ENCODE data around the gene LRP3.

Gene LRP3

GRCh38 chr19:33235269-33235995, 41.3 kb downstream of the LRP3 start:
- Histone ChIP-seq H3K9me3 (ENCODE audit: control insufficient read depth, low read length) (no peaks in the 10 kb centered on the region), H3K27ac (ENCODE audit: insufficient read depth, low read length, poor library complexity, severe bottlenecking) (no peak overlapping the region), H3K27me3 (replicated peaks; ENCODE audit: control insufficient read depth, insufficient read depth, low read length, poor library complexity, severe bottlenecking) (no peaks in the 10 kb centered on the region), H3K36me3 (ENCODE audit: control insufficient read depth, insufficient read depth, low read length) (no peaks in the 10 kb centered on the region), H3K4me3 (ENCODE audit: insufficient read depth, low read depth, low read length, poor library complexity, severe bottlenecking) (peak overlapping the region; percentile 53), H3K4me1 (ENCODE audit: control insufficient read depth, insufficient read depth, low read length, poor library complexity, severe bottlenecking) (peaks cover 3% of the 10 kb centered on the region)
- peak; percentile 54 to 70 (median 56) for DNase-seq

GRCh38 chr19:33235996-33236350, 41.8 kb downstream of the LRP3 start:
- H3K27me3 ChIP-seq (replicated peaks; ENCODE audit: control insufficient read depth, insufficient read depth, low read length, poor library complexity, severe bottlenecking): no peaks in the 10 kb centered on the region

GRCh38 chr19:33236696-33237390, 42.7 kb downstream of the LRP3 start:
- H3K27ac ChIP-seq (ENCODE audit: insufficient read depth, low read length, poor library complexity, severe bottlenecking): no peak overlapping the region
- H3K4me1 ChIP-seq (ENCODE audit: control insufficient read depth, insufficient read depth, low read length, poor library complexity, severe bottlenecking): peaks cover 7% of the 10 kb centered on the region
- no peaks in the 10 kb centered on the region for H3K36me3 ChIP-seq (ENCODE audit: control insufficient read depth, insufficient read depth, low read length)
- no peaks in the 10 kb centered on the region for H3K9me3 ChIP-seq (ENCODE audit: control insufficient read depth, low read length)
- no peak overlapping the region for H3K4me3 ChIP-seq (ENCODE audit: insufficient read depth, low read depth, low read length, poor library complexity, severe bottlenecking)
- DNase-seq: no peak
- no peaks in the 10 kb centered on the region for H3K27me3 ChIP-seq (replicated peaks; ENCODE audit: control insufficient read depth, insufficient read depth, low read length, poor library complexity, severe bottlenecking)

More at GRCh38 chr19:33235996-33236350, 41.8 kb downstream of the LRP3 start:
- no peak overlapping the region for H3K27ac ChIP-seq (ENCODE audit: insufficient read depth, low read length, poor library complexity, severe bottlenecking)
- DNase-seq: no peak
- H3K9me3 ChIP-seq (ENCODE audit: control insufficient read depth, low read length): no peaks in the 10 kb centered on the region
- no peaks in the 10 kb centered on the region for H3K36me3 ChIP-seq (ENCODE audit: control insufficient read depth, insufficient read depth, low read length)
- peaks cover 3% of the 10 kb centered on the region for H3K4me1 ChIP-seq (ENCODE audit: control insufficient read depth, insufficient read depth, low read length, poor library complexity, severe bottlenecking)
- peak overlapping the region; percentile 53 for H3K4me3 ChIP-seq (ENCODE audit: insufficient read depth, low read depth, low read length, poor library complexity, severe bottlenecking)

GRCh38 chr19:33238481-33239149, 44.5 kb downstream of the LRP3 start:
- peaks cover 7% of the 10 kb centered on the region for H3K4me1 ChIP-seq (ENCODE audit: control insufficient read depth, insufficient read depth, low read length, poor library complexity, severe bottlenecking)

GRCh38 chr19:33239223-33239975, 45.3 kb downstream of the LRP3 start:
- Histone ChIP-seq H3K9me3 (ENCODE audit: control insufficient read depth, low read length) (no peaks in the 10 kb centered on the region), H3K4me3 (ENCODE audit: insufficient read depth, low read depth, low read length, poor library complexity, severe bottlenecking) (no peak overlapping the region), H3K27ac (ENCODE audit: insufficient read depth, low read length, poor library complexity, severe bottlenecking) (no peak overlapping the region), H3K4me1 (ENCODE audit: control insufficient read depth, insufficient read depth, low read length, poor library complexity, severe bottlenecking) (peaks cover 7% of the 10 kb centered on the region), H3K27me3 (replicated peaks; ENCODE audit: control insufficient read depth, insufficient read depth, low read length, poor library complexity, severe bottlenecking) (no peaks in the 10 kb centered on the region), H3K36me3 (ENCODE audit: control insufficient read depth, insufficient read depth, low read length) (no peaks in the 10 kb centered on the region)
- no peak for DNase-seq

More at GRCh38 chr19:33238481-33239149, 44.5 kb downstream of the LRP3 start:
- no peaks in the 10 kb centered on the region for H3K9me3 ChIP-seq (ENCODE audit: control insufficient read depth, low read length)
- H3K36me3 ChIP-seq (ENCODE audit: control insufficient read depth, insufficient read depth, low read length): no peaks in the 10 kb centered on the region
- H3K27ac ChIP-seq (ENCODE audit: insufficient read depth, low read length, poor library complexity, severe bottlenecking): no peak overlapping the region
- no peak overlapping the region for H3K4me3 ChIP-seq (ENCODE audit: insufficient read depth, low read depth, low read length, poor library complexity, severe bottlenecking)
- no peaks in the 10 kb centered on the region for H3K27me3 ChIP-seq (replicated peaks; ENCODE audit: control insufficient read depth, insufficient read depth, low read length, poor library complexity, severe bottlenecking)
- DNase-seq: no peak

- H3K27ac ChIP-seq (ENCODE audit: insufficient read depth, low read length, poor library complexity, severe bottlenecking): no peak overlapping the region
- DNase-seq: no peak
- no peaks in the 10 kb centered on the region for H3K9me3 ChIP-seq (ENCODE audit: control insufficient read depth, low read length)
- peaks cover 7% of the 10 kb centered on the region for H3K4me1 ChIP-seq (ENCODE audit: control insufficient read depth, insufficient read depth, low read length, poor library complexity, severe bottlenecking)
- H3K36me3 ChIP-seq (ENCODE audit: control insufficient read depth, insufficient read depth, low read length): no peaks in the 10 kb centered on the region
- H3K27me3 ChIP-seq (replicated peaks; ENCODE audit: control insufficient read depth, insufficient read depth, low read length, poor library complexity, severe bottlenecking): no peaks in the 10 kb centered on the region
- H3K4me3 ChIP-seq (ENCODE audit: insufficient read depth, low read depth, low read length, poor library complexity, severe bottlenecking): no peak overlapping the region
Observed at GRCh38 chr19:33240181-33240771, 46.1 kb downstream of the LRP3 start.

GRCh38 chr19:33241091-33241529, 47.0 kb downstream of the LRP3 start:
- Histone ChIP-seq H3K4me1 (ENCODE audit: control insufficient read depth, insufficient read depth, low read length, poor library complexity, severe bottlenecking) (peaks cover 4% of the 10 kb centered on the region), H3K27me3 (replicated peaks; ENCODE audit: control insufficient read depth, insufficient read depth, low read length, poor library complexity, severe bottlenecking) (no peaks in the 10 kb centered on the region), H3K4me3 (ENCODE audit: insufficient read depth, low read depth, low read length, poor library complexity, severe bottlenecking) (no peak overlapping the region), H3K27ac (ENCODE audit: insufficient read depth, low read length, poor library complexity, severe bottlenecking) (no peak overlapping the region), H3K9me3 (ENCODE audit: control insufficient read depth, low read length) (no peaks in the 10 kb centered on the region), H3K36me3 (ENCODE audit: control insufficient read depth, insufficient read depth, low read length) (no peaks in the 10 kb centered on the region)
- DNase-seq: no peak

- Histone ChIP-seq H3K9me3 (ENCODE audit: control insufficient read depth, low read length) (no peaks in the 10 kb centered on the region), H3K27me3 (replicated peaks; ENCODE audit: control insufficient read depth, insufficient read depth, low read length, poor library complexity, severe bottlenecking) (no peaks in the 10 kb centered on the region), H3K4me1 (ENCODE audit: control insufficient read depth, insufficient read depth, low read length, poor library complexity, severe bottlenecking) (peaks cover 4% of the 10 kb centered on the region), H3K27ac (ENCODE audit: insufficient read depth, low read length, poor library complexity, severe bottlenecking) (no peak overlapping the region), H3K36me3 (ENCODE audit: control insufficient read depth, insufficient read depth, low read length) (no peaks in the 10 kb centered on the region), H3K4me3 (ENCODE audit: insufficient read depth, low read depth, low read length, poor library complexity, severe bottlenecking) (no peak overlapping the region)
- DNase-seq: no peak
Observed at GRCh38 chr19:33241530-33242101, 47.5 kb downstream of the LRP3 start.

- H3K36me3 ChIP-seq (ENCODE audit: control insufficient read depth, insufficient read depth, low read length): no peaks in the 10 kb centered on the region
- no peaks in the 10 kb centered on the region for H3K27me3 ChIP-seq (replicated peaks; ENCODE audit: control insufficient read depth, insufficient read depth, low read length, poor library complexity, severe bottlenecking)
- H3K27ac ChIP-seq (ENCODE audit: insufficient read depth, low read length, poor library complexity, severe bottlenecking): no peak overlapping the region
Observed at GRCh38 chr19:33242131-33242530, 48.0 kb downstream of the LRP3 start.

More at GRCh38 chr19:33242131-33242530, 48.0 kb downstream of the LRP3 start:
- Histone ChIP-seq H3K4me1 (ENCODE audit: control insufficient read depth, insufficient read depth, low read length, poor library complexity, severe bottlenecking) (peaks cover 4% of the 10 kb centered on the region), H3K4me3 (ENCODE audit: insufficient read depth, low read depth, low read length, poor library complexity, severe bottlenecking) (no peak overlapping the region), H3K9me3 (ENCODE audit: control insufficient read depth, low read length) (no peaks in the 10 kb centered on the region)
- DNase-seq: no peak

Data from effector memory CD4-positive, alpha-beta T cell (primary cell).